ENCODE data around the gene LRRC8E.
"Not testable (repeated sequence)": the region's sequence is repeated elsewhere in the genome, so short reads cannot be mapped to it uniquely, and the experiment has no call there.

The LRRC8E gene

DNA sequence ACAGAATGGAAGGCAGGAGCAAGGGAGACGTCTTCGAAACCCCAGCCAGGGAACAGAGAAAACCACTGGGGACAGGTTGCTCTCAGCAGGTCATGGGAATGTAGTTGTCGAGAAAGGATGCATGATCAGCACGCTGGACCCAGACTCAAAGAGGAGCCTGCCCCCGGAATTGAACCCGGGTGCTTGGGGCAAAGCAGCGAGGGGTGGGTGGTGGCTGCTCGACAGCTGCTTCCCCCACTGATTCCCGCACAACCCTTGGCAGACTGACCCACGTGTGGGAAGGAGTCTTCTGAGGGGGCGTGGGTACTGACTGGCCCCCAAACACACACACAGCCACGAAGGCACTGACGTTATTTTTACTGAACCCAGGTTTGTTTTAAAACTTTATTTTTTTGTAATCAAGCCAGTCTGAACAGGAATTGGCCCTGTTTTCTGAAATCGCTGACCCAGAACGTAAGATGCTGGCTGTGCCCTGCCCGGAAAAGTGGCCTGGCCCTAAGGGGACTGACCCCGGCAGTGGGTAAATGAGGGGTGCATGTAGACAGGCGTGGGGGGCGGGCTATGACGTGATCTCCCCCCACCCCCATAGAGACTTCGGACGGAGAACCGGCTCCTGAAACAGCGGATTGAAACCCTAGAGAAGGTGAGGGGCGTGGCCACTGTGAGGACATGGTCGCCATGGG lies 32.7 kb upstream of the LRRC8E start:
- no peak for DNase-seq (ENCODE audit: low spot score)

DNA sequence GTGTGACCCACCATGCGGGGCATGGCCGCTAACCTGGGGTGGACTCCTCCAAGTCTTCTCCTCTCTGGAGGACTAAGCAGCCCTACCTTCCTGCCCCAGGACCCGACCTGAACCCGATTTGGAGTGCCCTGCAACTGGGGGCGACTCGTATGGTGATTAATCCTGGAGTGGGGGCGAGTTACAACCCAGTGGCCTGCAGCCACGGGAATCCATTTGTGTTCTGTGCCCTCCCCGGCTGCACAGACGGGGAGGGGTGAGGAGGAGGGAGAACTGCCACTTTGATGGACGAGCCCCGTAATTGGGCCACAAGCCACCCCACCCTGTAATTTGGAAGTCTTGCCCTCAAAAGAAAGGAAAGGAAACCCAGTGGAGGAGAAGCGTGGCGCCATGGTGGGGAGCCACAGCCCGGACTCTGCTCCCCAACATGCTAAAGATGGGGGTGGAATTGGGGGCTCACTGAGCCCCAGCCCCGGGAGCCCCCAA lies 32.2 kb upstream of the LRRC8E start:
- DNase-seq (ENCODE audit: low spot score): no peak

- no peak for DNase-seq (ENCODE audit: low spot score)
Observed at GRCh38 chr19:7856679-7857663, 31.3 kb upstream of the LRRC8E start.

GRCh38 chr19:7857727-7858108 lies 30.6 kb upstream of the LRRC8E start:
- no peak for DNase-seq (ENCODE audit: low spot score)

GRCh38 chr19:7858109-7858770 lies 30.1 kb upstream of the LRRC8E start:
- no peak for DNase-seq (ENCODE audit: low spot score)

DNA sequence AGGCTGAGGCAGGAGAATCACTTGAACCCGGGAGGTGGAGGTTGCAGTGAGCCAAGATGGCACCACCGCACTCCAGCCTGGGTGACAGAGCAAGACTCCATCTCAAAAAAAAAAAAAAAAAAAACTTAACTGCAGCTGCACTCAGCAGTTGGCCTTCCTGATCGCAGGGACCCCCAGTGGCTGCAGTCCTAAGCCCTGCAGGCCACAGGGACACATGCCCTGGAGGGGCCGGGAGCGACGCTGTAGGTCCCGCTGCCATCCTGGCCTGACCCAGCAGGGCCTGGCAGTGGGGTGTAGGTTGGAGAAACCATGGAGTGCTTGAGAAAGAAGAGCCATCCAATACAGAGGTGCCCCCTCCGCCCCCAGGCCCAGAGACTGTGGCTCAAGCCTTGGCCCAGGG lies 29.2 kb upstream of the LRRC8E start:
- DNase-seq (ENCODE audit: low spot score): not testable (repeated sequence)

- DNase-seq (ENCODE audit: low spot score): no peak
Observed at GRCh38 chr19:7859831-7860713, 28.2 kb upstream of the LRRC8E start.

GRCh38 chr19:7860714-7861618 lies 27.3 kb upstream of the LRRC8E start:
- no peak for DNase-seq (ENCODE audit: low spot score)

GRCh38 chr19:7861619-7862412 lies 26.5 kb upstream of the LRRC8E start:
- no peak for DNase-seq (ENCODE audit: low spot score)

- DNase-seq (ENCODE audit: low spot score): peak; percentile 83
Observed at GRCh38 chr19:7862413-7862951, 25.8 kb upstream of the LRRC8E start.

DNA sequence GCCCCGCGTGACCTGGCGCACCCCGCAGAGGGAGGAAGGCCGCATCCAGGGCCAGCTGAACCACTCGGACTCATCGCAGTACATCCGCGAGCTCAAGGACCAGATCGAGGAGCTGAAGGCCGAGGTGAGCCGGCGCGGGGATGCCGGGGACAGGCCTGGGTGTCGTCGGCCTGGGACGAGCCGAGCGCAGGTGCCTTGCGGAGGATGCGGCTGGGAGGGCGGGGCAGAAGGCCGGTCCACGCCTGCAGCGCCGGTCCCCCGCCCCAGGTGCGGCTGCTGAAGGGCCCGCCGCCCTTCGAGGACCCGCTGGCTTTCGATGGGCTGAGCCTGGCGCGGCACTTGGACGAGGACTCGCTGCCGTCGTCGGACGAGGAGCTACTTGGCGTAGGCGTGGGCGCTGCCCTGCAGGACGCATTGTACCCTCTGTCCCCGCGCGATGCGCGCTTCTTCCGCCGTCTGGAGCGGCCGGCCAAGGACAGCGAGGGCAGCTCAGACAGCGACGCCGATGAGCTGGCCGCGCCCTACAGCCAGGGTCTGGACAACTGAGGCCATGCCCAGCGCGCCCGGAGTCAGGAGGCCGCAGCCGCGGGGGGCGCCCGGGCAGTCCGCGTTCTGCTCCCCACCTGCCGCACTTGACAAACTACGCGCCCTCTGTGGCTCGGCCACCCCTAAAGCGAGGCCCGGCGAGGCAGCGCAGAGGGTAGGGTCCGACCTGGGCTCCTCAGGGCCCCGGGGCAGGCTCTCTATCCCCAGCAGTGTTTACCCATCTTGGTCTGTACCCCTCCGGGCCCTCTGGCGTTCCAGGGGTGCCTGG lies 24.9 kb upstream of the LRRC8E start:
- no peak for DNase-seq (ENCODE audit: low spot score)

GRCh38 chr19:7863971-7864689 lies 24.2 kb upstream of the LRRC8E start:
- DNase-seq (ENCODE audit: low spot score): no peak

DNA sequence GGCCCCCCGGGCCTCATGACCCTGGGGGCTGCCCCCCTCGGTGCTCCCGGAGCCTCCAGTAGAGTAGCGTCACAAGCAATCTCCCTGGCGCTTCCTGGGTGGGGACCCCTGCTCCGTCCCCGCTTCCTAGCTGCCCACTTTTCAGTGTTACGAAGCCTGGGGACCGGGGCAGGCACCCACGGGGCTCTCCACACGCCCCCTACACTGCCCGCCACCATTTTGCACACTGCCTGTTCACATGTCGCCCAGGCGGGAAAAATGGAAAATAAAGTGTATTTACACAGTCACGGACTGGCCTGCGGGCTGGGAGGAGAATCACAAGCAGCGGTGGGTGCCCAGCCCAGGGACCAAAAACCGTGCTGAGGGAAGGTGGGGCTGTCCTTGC lies 23.6 kb upstream of the LRRC8E start:
- DNase-seq (ENCODE audit: low spot score): no peak

DNA sequence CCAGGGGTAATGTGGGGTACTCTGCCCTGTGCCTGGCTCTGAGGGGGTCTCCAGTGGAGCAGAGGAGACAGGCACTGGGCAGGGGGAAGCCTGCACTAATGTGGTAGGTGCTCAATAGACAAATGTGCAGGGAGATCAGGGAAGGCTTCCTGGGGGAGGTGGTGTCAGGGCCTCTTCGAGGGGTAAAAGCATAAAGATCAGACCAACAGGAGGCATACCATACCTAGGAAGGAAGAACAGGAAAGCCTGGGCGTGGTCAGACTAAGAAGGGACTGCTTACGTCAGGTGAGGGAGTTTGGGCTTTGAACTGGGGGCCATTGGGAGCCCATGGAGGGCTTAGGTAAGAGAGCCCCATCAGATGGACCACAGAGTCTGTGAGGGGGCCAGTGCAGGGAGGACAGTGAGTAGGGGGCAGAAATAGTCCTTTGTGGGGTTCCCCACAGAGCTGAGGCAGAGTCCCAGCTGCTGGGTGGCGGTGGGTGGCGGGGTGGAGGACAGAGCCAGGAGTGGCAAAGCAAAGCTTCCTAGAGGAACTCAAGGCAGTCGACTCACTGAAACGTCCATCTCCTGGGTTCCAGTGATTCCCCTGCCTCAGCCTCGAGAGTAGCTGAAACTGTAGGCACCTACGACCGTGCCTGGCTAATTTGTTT lies 22.9 kb upstream of the LRRC8E start:
- DNase-seq (ENCODE audit: low spot score): no peak

- DNase-seq (ENCODE audit: low spot score): no peak
Observed at GRCh38 chr19:7866399-7867091, 21.8 kb upstream of the LRRC8E start.

DNA sequence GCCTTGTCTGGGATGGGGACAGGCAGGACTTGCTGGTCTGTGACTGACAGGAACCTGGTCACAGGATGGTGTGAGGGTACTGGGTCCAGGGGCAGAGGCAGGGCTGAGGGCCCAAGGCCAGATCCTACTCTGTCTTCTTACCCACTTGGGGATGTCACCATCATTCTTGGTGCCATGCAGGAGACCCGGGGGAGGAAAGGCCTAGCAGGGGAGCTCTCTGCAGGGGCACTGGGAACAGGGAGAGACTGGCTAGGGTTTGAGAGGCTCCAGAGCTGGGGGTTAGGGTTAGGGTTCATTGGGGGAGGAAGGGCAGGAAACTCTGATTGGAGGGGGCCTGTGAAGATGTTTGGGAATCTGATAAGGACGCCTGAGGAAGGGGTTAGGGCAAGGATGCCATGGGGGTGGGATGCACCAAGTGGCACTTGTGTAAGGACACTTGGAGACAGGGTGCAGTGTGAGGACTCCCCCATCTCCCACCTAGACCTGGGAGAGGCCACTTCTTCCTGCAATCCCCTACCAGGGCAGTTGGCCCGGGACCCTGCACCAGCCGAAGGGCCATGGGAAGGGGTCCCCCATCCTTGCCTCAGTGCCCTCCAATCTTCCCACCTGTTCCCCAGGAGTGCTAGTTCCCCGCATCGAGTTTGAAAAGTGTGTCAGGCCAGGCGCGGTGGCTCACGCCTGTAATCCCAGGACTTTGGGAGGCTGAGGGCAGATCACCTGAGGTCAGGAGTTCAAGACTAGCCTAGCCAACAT lies 21.0 kb upstream of the LRRC8E start:
- no peak for DNase-seq (ENCODE audit: low spot score)
